Colonic mucosa (tissue), 4 donors: Measurements from ENCODE around the gene SSH3. TPM values are rescaled to one million over a fixed set of nuclear protein-coding genes. Genes with fewer than 3 reads are reported as not detected.

Experiments used
- DNase-seq: peaks from one replicate; pipeline ENCODE4 v3.0.0-alpha.2; 2020
- H3K27ac ChIP-seq: fragments of 200-600 bp; one replicate; pipeline ENCODE4 v1.8.0; 2021
- H3K27me3 ChIP-seq: fragments of 200-600 bp; one replicate; pipeline ENCODE4 v1.8.0; 2021
- H3K36me3 ChIP-seq: fragments of 200-600 bp; one replicate; pipeline ENCODE4 v1.8.0; 2021
- H3K4me1 ChIP-seq: fragments of 200-600 bp; one replicate; pipeline ENCODE4 v1.8.0; 2021; ENCODE audit warnings: mild to moderate bottlenecking
- H3K4me3 ChIP-seq: fragments of 200-600 bp; one replicate; pipeline ENCODE4 v1.8.0; 2021
- H3K9ac ChIP-seq, 2 donors: one replicate each; pipeline ENCODE4 v1.7.0; 2013; ENCODE audit warnings: control low read depth in 2 of 2, low read depth in 2 of 2, low read length in 2 of 2
- H3K9me3 ChIP-seq: fragments of 200-600 bp; one replicate; pipeline ENCODE4 v1.8.0; 2021
- intact Hi-C: fragments of 100-400 bp; cut with DNase I; formaldehyde crosslinking; loops from one replicate; pipeline ENCODE4 v1.14.1; 2022
- total RNA-seq, 2 donors: library from RNA; stranded (reverse); fragmentation: NEBNext Ultra II Directional in 1 of 2; extraction: Animal tissue kit (Norgen Biotek cat#: 25700) in 1 of 2; gene quantifications; one replicate each; pipeline ENCODE4 v1.2.1, GENCODE V29; 2021
- TF ChIP-seq, protein P1 (sequence below): fragments of 200-600 bp; IDR thresholded peaks from one replicate; pipeline ENCODE4 v1.8.0; 2022; ENCODE audit warnings: antibody characterized with exemption, mild to moderate bottlenecking
- donor health status: healthy.
- donor health status: DM: no; HTN: no; CAD: no.
- donor health status: DM: no; HTN: no; CAD: no.

The SSH3 gene
- total RNA-seq, 2 donors from 2014 or later: 69.7 to 81.7 TPM

DNA sequence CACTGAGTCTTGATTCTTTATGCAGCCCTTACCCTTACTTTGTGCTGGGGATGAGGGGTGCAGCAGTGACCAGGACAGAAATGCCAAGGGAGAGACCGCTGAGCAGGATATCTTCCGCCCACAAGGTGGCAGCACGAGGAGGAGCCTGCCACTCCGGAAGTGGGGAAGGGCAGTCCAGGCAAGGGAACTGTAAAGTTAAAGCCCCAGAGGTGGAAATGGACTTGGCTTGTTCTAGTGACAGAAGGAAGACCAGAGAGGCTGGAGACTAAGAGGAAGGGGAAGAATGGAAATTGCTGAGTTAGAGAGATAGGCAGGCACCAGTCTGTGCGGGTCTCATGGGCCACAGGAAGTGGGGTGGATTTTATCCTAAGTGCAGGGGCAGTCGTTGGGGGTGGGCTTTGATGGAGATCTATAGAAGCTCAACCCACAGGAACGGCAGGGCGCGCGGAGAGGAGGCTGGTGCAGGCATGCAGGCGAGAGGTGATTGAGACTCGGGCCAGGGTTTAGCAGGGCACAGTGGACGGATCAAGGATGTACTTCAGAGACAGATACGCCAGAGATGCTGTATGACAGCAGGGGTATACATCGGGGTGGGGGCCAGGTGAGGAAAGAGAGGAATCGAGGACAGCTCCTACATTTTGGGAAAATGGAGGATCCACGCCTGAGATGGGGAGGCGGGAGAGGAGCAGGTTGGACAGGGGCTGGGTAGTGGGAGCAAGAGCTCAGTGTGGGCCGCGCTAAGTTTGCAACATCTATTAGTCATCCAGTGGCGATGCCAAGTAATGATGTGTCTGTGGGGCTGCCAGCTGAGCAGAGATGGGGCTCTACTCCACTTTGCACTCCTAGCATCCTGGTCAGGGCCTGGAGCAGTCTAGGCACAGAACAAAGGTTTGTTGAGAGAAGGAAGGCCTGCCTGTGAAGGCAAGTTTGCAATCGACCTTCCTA lies 40.3 kb upstream of the SSH3 start:
- Histone ChIP-seq H3K4me3 (no peak overlapping the region), H3K27ac (peak overlapping the region; percentile 15)

DNA sequence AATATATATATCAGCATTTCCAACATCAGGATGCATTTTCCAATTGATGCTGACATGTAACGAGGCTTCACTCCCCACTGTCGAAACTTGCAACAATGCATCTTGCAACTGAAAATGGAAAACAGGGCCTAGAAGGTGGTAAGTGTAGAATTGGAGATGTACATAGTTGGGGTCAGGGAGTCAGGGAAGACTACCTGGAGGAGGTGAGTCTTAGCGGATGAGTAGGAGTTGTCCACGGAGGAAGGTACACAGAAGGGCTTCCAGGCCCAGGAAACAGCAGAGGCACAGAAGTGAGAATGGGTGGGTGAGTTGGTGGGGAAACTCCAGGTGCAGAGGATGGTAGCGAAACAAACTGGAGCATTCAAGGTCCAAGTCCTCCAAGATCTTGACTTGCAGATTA lies 39.1 kb upstream of the SSH3 start:
- intact Hi-C loops: no loop called here
- peaks cover 18% of the 10 kb centered on the region for H3K4me1 ChIP-seq
- H3K27me3 ChIP-seq: no peaks in the 10 kb centered on the region
- H3K4me3 ChIP-seq: no peak overlapping the region
- TF ChIP-seq, protein P1, sequence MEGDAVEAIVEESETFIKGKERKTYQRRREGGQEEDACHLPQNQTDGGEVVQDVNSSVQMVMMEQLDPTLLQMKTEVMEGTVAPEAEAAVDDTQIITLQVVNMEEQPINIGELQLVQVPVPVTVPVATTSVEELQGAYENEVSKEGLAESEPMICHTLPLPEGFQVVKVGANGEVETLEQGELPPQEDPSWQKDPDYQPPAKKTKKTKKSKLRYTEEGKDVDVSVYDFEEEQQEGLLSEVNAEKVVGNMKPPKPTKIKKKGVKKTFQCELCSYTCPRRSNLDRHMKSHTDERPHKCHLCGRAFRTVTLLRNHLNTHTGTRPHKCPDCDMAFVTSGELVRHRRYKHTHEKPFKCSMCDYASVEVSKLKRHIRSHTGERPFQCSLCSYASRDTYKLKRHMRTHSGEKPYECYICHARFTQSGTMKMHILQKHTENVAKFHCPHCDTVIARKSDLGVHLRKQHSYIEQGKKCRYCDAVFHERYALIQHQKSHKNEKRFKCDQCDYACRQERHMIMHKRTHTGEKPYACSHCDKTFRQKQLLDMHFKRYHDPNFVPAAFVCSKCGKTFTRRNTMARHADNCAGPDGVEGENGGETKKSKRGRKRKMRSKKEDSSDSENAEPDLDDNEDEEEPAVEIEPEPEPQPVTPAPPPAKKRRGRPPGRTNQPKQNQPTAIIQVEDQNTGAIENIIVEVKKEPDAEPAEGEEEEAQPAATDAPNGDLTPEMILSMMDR: no peak
- H3K27ac ChIP-seq: no peak overlapping the region
- DNase-seq: no peak
- no peak overlapping the region for H3K9ac ChIP-seq
- no peaks in the 10 kb centered on the region for H3K36me3 ChIP-seq
- no peaks in the 10 kb centered on the region for H3K9me3 ChIP-seq

More for the DNA sequence above, 40.3 kb upstream of the SSH3 start:
- Histone ChIP-seq H3K36me3 (no peaks in the 10 kb centered on the region), H3K9ac (peak overlapping the region; percentile 50 to 62), H3K9me3 (no peaks in the 10 kb centered on the region), H3K27me3 (no peaks in the 10 kb centered on the region), H3K4me1 (peaks cover 7% of the 10 kb centered on the region)
- intact Hi-C loops: loop anchor here (2.0 kb wide), 1 partner anchor 54 kb away; no protein-coding TSS in a partner anchor
- TF ChIP-seq, protein P1: peak; percentile 83
- peak; percentile 90 for DNase-seq

DNA sequence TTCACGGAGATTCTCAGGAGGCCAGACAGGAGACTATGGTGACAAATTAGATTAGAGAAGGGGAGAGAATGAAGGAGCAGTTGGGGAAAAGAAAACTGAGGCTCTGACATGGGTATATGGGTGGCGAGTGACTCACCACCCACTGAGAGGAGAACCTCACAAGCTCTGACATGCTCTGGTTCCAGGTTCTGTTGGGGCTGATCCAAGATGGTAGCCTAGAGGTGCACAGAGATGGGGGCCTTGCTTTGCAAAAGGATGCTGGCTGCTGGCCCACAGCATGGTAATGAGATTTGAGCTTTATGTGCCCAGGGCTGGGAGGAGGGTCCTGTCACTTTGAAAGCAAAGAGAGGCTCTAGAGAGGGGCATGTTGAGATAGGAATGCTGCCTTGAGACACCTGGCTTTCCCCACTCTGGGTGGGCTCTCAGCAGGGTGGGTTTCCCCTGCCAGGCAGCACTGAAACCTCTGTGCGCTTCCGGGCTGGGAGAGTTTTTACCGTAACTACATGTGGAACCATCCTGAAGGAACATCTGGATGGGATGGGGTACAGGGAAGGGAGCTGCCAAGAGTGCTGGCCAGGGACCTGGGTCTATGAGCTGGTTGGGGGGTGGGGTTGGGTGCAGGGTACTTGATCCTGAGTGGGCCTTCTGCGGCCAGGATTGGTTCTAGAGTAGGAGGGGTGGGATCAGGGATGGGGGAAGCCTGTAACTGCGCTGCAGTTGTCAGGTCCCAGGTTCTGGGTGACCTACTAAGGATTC lies 38.3 kb upstream of the SSH3 start:
- Histone ChIP-seq H3K27ac (no peak overlapping the region), H3K36me3 (no peaks in the 10 kb centered on the region), H3K9ac (no peak overlapping the region), H3K9me3 (no peaks in the 10 kb centered on the region), H3K4me1 (peaks cover 26% of the 10 kb centered on the region), H3K27me3 (no peaks in the 10 kb centered on the region), H3K4me3 (no peak overlapping the region)
- intact Hi-C loops: loop anchor here (5.0 kb wide), 1 partner anchor 117 kb away; no protein-coding TSS in a partner anchor
- TF ChIP-seq, protein P1: no peak
- no peak for DNase-seq

DNA sequence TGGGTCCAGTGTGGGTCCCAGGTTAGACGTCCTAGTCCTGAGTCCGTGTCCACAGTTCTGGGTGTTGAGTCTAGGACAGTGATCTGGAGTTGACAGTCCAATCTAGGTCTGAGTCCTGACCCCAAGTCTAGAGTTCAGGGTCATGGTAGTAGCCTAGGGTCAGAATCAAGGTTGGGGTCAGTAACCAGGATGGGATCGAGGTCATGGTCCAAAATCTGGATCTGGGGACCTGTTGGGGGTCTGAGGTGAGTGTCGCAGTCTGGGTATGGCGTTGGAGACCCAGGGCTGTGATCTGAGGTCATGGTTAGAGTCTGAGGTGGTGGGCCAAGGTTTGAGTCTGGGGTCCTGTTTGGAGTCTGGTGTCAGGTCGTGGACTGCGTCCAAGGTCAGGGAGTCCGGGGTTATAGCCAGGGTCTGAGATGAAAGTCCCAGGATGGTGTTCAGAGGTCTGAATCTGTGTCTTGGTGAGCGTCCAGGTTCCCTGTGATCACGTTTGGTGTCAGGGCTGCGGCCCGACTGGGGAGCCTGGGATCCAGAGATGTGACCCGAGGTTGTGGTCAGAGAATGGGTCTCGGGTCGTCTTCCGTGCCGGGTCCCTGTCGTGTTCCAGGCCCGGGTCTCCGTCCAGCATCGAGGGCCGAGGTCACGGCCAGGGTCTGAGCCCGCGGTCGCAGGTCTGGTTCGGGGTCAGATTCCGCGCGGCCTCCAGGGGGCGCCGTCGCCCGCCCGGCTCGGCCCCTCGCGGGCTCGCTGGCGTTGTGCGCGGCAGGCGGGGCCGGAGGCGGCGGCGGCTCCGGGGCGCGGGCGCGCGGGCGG lies 37.5 kb upstream of the SSH3 start:
- Histone ChIP-seq H3K27ac (peak overlapping the region; percentile 41), H3K36me3 (no peaks in the 10 kb centered on the region)
- intact Hi-C loops: loop anchor here (5.0 kb wide), 1 partner anchor 116 kb away; no protein-coding TSS in a partner anchor

More for the DNA sequence above, 37.5 kb upstream of the SSH3 start:
- peak overlapping the region; percentile 56 to 59 for H3K9ac ChIP-seq
- H3K4me3 ChIP-seq: no peak overlapping the region
- no peaks in the 10 kb centered on the region for H3K9me3 ChIP-seq
- peak; percentile 83 for DNase-seq
- TF ChIP-seq, protein P1: peak; percentile 50
- H3K27me3 ChIP-seq: no peaks in the 10 kb centered on the region
- H3K4me1 ChIP-seq: peaks cover 33% of the 10 kb centered on the region
